Tibial artery (tissue), 4 donors: ENCODE results near the gene FNBP1.

Experiments
- DNase-seq, 2 donors: peaks; one replicate each; pipeline ENCODE4 v3.0.0-alpha.2; 2019
- H3K27ac ChIP-seq, 2 donors: fragments of 200-600 bp; sonication (generic) in 1 of 2; 1 replicate in 1 of 2; 2 replicates in 1 of 2; pipeline ENCODE4 v1.5.1; 2018 to 2019; ENCODE audit warnings: mild to moderate bottlenecking in 1 of 2
- H3K27me3 ChIP-seq, 2 donors: fragments of 200-600 bp; sonication (generic) in 1 of 2; one replicate each; pipeline versions ENCODE4 v1.5.1 to v1.6.0; 2016 to 2019
- H3K36me3 ChIP-seq, 3 donors: fragments of 200-600 bp; sonication (generic) in 2 of 3; one replicate each; pipeline ENCODE4 v1.5.1; 2016 to 2019; ENCODE audit warnings: mild to moderate bottlenecking in 2 of 3
- H3K4me1 ChIP-seq, 4 donors: fragments of 200-600 bp; sonication (generic) in 2 of 4; 1 replicate in 3 of 4; 2 replicates in 1 of 4; pipeline ENCODE4 v1.5.1; 2016 to 2019
- H3K4me3 ChIP-seq, 2 donors: fragments of 200-600 bp; sonication (generic) in 1 of 2; 1 replicate in 1 of 2; 2 replicates in 1 of 2; pipeline ENCODE4 v1.5.1; 2018 to 2019; ENCODE audit warnings: mild to moderate bottlenecking in 2 of 2
- H3K9me3 ChIP-seq, 3 donors: fragments of 200-600 bp; sonication (generic) in 1 of 3; one replicate each; pipeline ENCODE4 v1.5.1; 2016 to 2019
- CTCF ChIP-seq, 2 experiments: fragments of 200-600 bp in 1 of 2; fragments of 450-650 bp in 1 of 2; IDR thresholded peaks; one replicate each; pipeline ENCODE4 v1.5.1; 2017 to 2019; ENCODE audit warnings: antibody characterized with exemption in 2 of 2, mild to moderate bottlenecking in 1 of 2, moderate library complexity in 1 of 2
- intact Hi-C: fragments of 100-400 bp; cut with DNase I; formaldehyde crosslinking; loops from one replicate; pipeline ENCODE4 v1.15.0; 2023; ENCODE audit warnings: low total_unique reads

FNBP1 gene

DNA sequence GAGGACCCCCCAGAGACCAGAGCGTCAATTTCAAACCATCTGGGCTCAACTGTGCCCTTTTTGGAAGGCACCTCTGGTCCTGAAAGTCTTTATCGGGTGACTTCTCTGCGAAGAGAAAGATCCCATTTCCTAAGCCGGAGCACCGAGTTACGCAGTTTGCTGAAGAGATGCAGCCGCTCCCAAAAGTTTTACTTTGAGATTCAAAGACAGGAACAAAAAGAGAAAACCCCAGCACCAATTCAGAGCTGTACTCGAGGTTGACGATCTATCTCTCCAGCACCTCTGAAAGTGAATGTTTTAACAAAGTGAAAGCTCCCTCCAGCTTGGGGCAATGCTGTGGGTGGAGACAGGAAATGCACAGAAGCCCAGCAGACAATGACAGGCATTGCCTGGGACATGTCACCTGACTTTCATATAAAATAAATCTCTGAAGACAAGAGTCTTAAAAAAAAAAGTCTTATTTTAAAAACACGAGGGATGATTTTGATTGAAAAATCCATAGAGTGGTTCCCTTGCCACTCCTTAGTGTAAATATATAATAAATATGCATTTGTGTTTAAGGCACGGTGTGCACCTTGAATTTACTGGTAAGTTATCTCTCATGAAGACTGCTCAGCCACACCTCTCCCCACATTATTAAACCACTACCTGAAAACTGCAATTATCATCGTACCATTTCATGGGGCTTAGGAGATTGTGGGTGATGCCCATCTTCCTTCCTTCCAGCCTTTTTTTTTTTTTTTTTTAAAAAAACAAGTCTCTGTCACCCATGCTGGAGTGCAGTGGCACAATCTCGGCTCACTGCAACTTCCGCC is 79.9 kb downstream of the FNBP1 start:
- Histone ChIP-seq H3K27me3 (no peaks in the 10 kb centered on the region), H3K4me1 (peaks cover 0 to 52% (median 22%) of the 10 kb centered on the region in 4 donors), H3K4me3 (peak overlapping the region; percentile 54 to 63), H3K9me3 (no peaks in the 10 kb centered on the region), H3K27ac (peak overlapping the region; percentile 94 to 95), H3K36me3 (peaks cover 0 to 12% (median 0%) of the 10 kb centered on the region in 3 donors)
- no peak for TF ChIP-seq CTCF (IDR thresholded peaks at IDR 0.05)
- intact Hi-C loops, result no loop called here
- DNase-seq, result peak; percentile 50 to 77

GRCh38 chr9:129962451-129962864 is 80.5 kb downstream of the FNBP1 start:
- intact Hi-C loops, result no loop called here
- no peak for TF ChIP-seq CTCF (IDR thresholded peaks at IDR 0.05)
- H3K9me3 ChIP-seq, result no peaks in the 10 kb centered on the region
- no peaks in the 10 kb centered on the region for H3K27me3 ChIP-seq
- no peak for DNase-seq
- H3K36me3 ChIP-seq, result peaks cover 0 to 19% (median 3%) of the 10 kb centered on the region in 3 donors
- peak overlapping the region; percentile 94 to 95 for H3K27ac ChIP-seq
- peaks cover 0 to 48% (median 22%) of the 10 kb centered on the region in 4 donors for H3K4me1 ChIP-seq
- H3K4me3 ChIP-seq, result peak overlapping the region; percentile 54 to 63

GRCh38 chr9:129958796-129959195 is 84.2 kb downstream of the FNBP1 start:
- Histone ChIP-seq H3K27ac (peak overlapping the region in 1 of 2 donors; percentile 16), H3K36me3 (peaks cover 0 to 27% (median 20%) of the 10 kb centered on the region in 3 donors), H3K4me3 (no peak overlapping the region), H3K27me3 (no peaks in the 10 kb centered on the region), H3K9me3 (no peaks in the 10 kb centered on the region), H3K4me1 (peaks cover 0 to 24% (median 11%) of the 10 kb centered on the region in 4 donors)
- no peak for DNase-seq
- intact Hi-C loops, result no loop called here
- no peak for TF ChIP-seq CTCF (IDR thresholded peaks at IDR 0.05)

DNA sequence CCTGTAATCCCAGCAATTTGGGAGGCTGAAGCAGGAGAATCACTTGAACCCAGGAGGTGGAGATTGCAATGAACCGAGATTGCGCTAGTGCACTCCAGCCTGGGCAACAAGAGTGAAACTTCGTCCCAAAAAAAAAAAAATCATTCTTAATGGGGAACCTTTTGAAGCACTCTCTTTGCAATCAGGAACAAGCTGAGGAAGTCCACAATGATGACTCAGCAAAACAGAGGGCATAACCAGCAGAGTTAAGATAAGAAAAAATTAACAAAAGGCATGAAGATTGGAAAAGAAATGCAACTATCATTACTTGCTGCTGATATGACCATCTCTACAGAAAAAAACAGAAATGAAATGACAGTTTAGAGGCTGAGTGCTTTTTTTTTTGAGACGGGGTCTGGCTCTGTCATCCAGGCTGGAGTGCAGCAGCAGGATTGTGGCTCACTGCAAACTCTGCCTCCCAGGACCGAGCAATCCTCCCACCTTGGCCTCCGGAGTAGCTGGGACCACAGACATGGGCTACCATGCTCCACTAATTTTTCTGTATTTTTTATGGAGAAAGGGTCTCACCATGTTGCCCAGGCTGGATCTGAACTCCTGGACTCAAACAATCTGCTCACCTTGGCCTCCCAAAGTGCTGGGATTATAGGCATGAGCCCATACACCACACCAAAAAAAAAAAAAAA is 88.0 kb downstream of the FNBP1 start:
- H3K36me3 ChIP-seq, result peaks cover 8 to 33% (median 32%) of the 10 kb centered on the region in 3 donors
- H3K4me3 ChIP-seq, result no peak overlapping the region
- H3K27me3 ChIP-seq, result no peaks in the 10 kb centered on the region
- H3K9me3 ChIP-seq, result no peaks in the 10 kb centered on the region
- peak overlapping the region in 1 of 2 donors; percentile 13 for H3K27ac ChIP-seq
- TF ChIP-seq CTCF (IDR thresholded peaks at IDR 0.05), result no peak
- DNase-seq, result no peak
- intact Hi-C loops, result no loop called here
- H3K4me1 ChIP-seq, result peaks cover 0 to 16% (median 2%) of the 10 kb centered on the region in 4 donors

GRCh38 chr9:129953736-129954135 is 89.3 kb downstream of the FNBP1 start:
- Histone ChIP-seq H3K27me3 (no peaks in the 10 kb centered on the region), H3K4me3 (no peak overlapping the region), H3K27ac (no peak overlapping the region), H3K9me3 (no peaks in the 10 kb centered on the region), H3K36me3 (peaks cover 8 to 33% (median 32%) of the 10 kb centered on the region in 3 donors), H3K4me1 (peaks cover 0 to 29% (median 4%) of the 10 kb centered on the region in 4 donors)
- no peak for DNase-seq
- no peak for TF ChIP-seq CTCF (IDR thresholded peaks at IDR 0.05)
- intact Hi-C loops, result no loop called here
